ENCODE measurements around the gene STAC2. TPM values are rescaled to one million over a fixed set of nuclear protein-coding genes. Genes with fewer than 3 reads are reported as not detected.

Gene STAC2
- total RNA-seq, 1 donor from 2014 or later: 1.5 TPM

DNA sequence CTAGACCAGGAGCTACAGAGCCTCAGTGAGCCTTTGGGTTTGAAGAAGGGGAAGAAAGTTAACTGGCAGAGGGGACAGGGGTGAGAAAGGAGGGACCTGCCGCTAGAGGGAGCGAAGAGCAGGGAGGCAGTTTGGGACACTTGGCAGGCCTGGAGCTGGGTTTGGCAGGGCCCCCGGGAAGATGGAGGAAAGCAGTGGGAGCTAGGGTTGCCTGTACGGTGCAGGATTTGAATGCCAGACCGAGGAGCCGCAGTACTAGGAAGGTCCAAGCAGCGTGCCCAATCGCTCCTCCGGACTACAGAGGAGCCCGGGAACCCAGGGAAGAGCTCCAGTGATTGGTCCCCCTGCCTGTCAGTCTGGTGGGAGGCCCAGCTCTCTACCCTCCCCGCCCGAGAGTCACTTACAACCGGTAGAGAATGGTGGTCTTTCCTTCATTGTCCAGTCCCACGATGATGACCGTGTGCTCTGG lies 61.0 kb downstream of the STAC2 start:
- peak; percentile 83 for DNase-seq (ENCODE audit: extremely low spot score, unreplicated experiment)
- Mint-ChIP-seq H3K9me3 (no peaks in the 10 kb centered on the region), H3K27ac (peak overlapping the region; percentile 43)

DNA sequence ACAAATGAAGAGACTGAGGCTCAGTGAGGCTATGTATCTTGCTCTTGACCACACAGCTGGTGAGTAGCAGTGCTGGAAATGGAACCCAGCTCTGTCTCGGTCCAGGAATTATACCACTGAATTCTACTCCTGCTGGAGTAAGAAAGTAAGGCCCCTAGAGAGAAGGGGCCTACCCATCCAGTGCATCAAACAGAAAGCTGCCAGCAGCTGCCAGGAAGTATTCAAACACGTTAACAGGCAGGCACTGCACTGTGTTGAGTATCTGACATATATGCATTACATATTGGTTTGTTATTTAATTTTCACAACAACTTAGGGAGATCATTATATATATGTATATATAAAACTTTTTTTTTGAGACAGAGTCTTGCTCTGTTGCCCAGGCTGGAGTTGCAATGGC lies 63.8 kb downstream of the STAC2 start:
- Mint-ChIP-seq H3K4me1 (ENCODE audit: unreplicated experiment) (peaks cover 5% of the 10 kb centered on the region), H3K4me3 (no peak overlapping the region), H3K9me3 (no peaks in the 10 kb centered on the region), H3K36me3 (no peaks in the 10 kb centered on the region), H3K27ac (no peak overlapping the region), H3K27me3 (peaks cover 24% of the 10 kb centered on the region)
- no peak for DNase-seq (ENCODE audit: extremely low spot score, unreplicated experiment)
- TF ChIP-seq, protein P1, sequence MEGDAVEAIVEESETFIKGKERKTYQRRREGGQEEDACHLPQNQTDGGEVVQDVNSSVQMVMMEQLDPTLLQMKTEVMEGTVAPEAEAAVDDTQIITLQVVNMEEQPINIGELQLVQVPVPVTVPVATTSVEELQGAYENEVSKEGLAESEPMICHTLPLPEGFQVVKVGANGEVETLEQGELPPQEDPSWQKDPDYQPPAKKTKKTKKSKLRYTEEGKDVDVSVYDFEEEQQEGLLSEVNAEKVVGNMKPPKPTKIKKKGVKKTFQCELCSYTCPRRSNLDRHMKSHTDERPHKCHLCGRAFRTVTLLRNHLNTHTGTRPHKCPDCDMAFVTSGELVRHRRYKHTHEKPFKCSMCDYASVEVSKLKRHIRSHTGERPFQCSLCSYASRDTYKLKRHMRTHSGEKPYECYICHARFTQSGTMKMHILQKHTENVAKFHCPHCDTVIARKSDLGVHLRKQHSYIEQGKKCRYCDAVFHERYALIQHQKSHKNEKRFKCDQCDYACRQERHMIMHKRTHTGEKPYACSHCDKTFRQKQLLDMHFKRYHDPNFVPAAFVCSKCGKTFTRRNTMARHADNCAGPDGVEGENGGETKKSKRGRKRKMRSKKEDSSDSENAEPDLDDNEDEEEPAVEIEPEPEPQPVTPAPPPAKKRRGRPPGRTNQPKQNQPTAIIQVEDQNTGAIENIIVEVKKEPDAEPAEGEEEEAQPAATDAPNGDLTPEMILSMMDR (conservative IDR thresholded peaks at IDR 0.05): no peak

More for the DNA sequence above, 61.0 kb downstream of the STAC2 start:
- Mint-ChIP-seq H3K27me3 (peaks cover 33% of the 10 kb centered on the region), H3K36me3 (no peaks in the 10 kb centered on the region), H3K4me3 (peak overlapping the region; percentile 95), H3K4me1 (ENCODE audit: unreplicated experiment) (peaks cover 10% of the 10 kb centered on the region)
- TF ChIP-seq, protein P1 (conservative IDR thresholded peaks at IDR 0.05): peak; percentile 85

Other genes with a start within 250 kb of the STAC2 start
- gene PLXDC1, start 74.3 kb downstream of the STAC2 start, total RNA-seq (ENCODE audit: low replicate concordance): 1.7 and 5.0 TPM in 2 replicates
- not detected in 2 replicates for gene ARL5C, start 59.8 kb downstream of the STAC2 start, total RNA-seq (ENCODE audit: low replicate concordance)
- 1.8 and 9.5 TPM in 2 replicates for gene CACNB1, start 28.3 kb downstream of the STAC2 start, total RNA-seq (ENCODE audit: low replicate concordance)
- gene RPL19, start 25.7 kb downstream of the STAC2 start, total RNA-seq (ENCODE audit: low replicate concordance): 1,605 and 1,703 TPM in 2 replicates
- gene FBXL20, start 175.7 kb upstream of the STAC2 start, total RNA-seq (ENCODE audit: low replicate concordance): 17.9 and 21.6 TPM in 2 replicates
- gene MED1, start 225.3 kb upstream of the STAC2 start, total RNA-seq (ENCODE audit: low replicate concordance): 33.7 and 46.2 TPM in 2 replicates
- gene CDK12, start 235.5 kb upstream of the STAC2 start, total RNA-seq (ENCODE audit: low replicate concordance): 60.7 and 64.5 TPM in 2 replicates

Data from type B pancreatic cell (in vitro differentiated cells).